Skeletal muscle tissue (tissue), 4 donors: Measurements from ENCODE around the gene ATP2B1. TPM values are rescaled to one million over a fixed set of nuclear protein-coding genes. Genes with fewer than 3 reads are reported as not detected.

Experiments
- H3K27ac ChIP-seq: one replicate; pipeline ENCODE4 v1.7.0; 2013; ENCODE audit warnings: mild to moderate bottlenecking, low read depth, low read length, inconsistent platforms
- H3K27me3 ChIP-seq, 3 donors: one replicate each; pipeline ENCODE4 v1.7.0; 2013; ENCODE audit warnings: low read length in 3 of 3; ENCODE audit not compliant: control insufficient read depth in 3 of 3, insufficient read depth in 3 of 3
- H3K36me3 ChIP-seq, 3 donors: one replicate each; pipeline ENCODE4 v1.7.0; 2013; ENCODE audit warnings: low read length in 3 of 3; ENCODE audit not compliant: control insufficient read depth in 3 of 3, insufficient read depth in 3 of 3
- H3K4me1 ChIP-seq, 3 donors: one replicate each; pipeline ENCODE4 v1.7.0; 2013; ENCODE audit warnings: low read length in 3 of 3, mild to moderate bottlenecking in 3 of 3; ENCODE audit not compliant: control insufficient read depth in 3 of 3, insufficient read depth in 3 of 3
- H3K4me3 ChIP-seq, 3 donors: one replicate each; pipeline ENCODE4 v1.7.0; 2013; ENCODE audit warnings: low read length in 3 of 3
- H3K9ac ChIP-seq, 3 donors: one replicate each; pipeline ENCODE4 v1.7.0; 2013; ENCODE audit warnings: low read length in 3 of 3, mild to moderate bottlenecking in 3 of 3, moderate library complexity in 2 of 3, low read depth in 1 of 3
- H3K9me3 ChIP-seq, 3 donors: one replicate each; pipeline ENCODE4 v1.7.0; 2013; ENCODE audit warnings: low read length in 3 of 3; ENCODE audit not compliant: control insufficient read depth in 3 of 3
- total RNA-seq: library from RNA; depleted of rRNA; stranded (reverse); fragments of >200 nt; gene quantifications from one replicate; pipeline ENCODE4 v1.2.3, GENCODE V29; 2014
- donor health status: Osteomylitis.

Gene ATP2B1
- total RNA-seq, 1 donor from 2014 or later: 127 TPM

GRCh38 chr12:89717759-89718523, 9.3 kb upstream of the ATP2B1 start:
- H3K4me3 ChIP-seq: no peak overlapping the region
- no peak overlapping the region for H3K9ac ChIP-seq
- H3K27me3 ChIP-seq: no peaks in the 10 kb centered on the region
- H3K4me1 ChIP-seq: no peaks in the 10 kb centered on the region
- no peaks in the 10 kb centered on the region for H3K36me3 ChIP-seq
- H3K27ac ChIP-seq: no peak overlapping the region
- H3K9me3 ChIP-seq: no peaks in the 10 kb centered on the region

GRCh38 chr12:89712706-89713105, 4.1 kb upstream of the ATP2B1 start:
- peaks cover 0 to 6% (median 0%) of the 10 kb centered on the region in 3 donors for H3K4me1 ChIP-seq

DNA sequence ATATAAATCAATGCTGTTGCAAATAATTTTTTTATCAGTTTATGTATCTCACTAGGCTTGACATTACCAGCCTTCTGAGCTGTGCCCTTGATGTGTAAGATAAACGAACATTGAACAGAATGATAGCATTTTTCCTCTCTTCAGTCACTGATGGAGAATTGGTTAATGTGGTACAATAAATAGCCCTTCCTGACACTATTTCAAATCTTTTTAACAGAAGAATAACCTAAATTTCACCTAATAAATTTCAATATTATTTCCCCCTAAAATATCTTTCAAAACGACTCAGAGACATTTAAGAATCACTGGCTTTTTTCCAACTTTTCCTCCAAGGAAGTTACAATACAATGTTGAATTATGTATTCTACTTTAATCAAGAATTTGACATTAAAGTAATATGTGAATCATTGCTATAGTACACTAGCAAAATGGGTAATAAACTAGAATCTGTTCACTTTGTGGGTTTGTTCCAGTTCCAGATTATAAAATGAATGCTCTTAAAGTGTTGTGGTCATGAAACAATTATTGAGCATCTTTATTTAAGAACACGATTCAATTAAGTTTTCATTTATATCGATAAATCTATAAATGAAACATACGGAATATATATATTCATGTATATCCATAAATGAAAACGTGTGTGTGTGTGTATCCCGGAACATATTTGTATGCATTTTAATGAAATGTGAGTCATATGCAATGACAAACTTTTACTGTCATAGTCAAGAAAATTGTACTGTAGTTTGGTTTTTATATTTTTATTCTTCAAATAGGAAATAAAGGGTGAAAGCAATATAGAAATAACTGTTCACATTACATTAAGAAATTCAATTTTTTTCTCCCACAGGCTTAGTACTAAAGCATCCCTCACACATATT, 2.5 kb upstream of the ATP2B1 start:
- H3K9me3 ChIP-seq: no peaks in the 10 kb centered on the region
- H3K27ac ChIP-seq: no peak overlapping the region
- H3K36me3 ChIP-seq: peaks cover 0 to 2% (median 0%) of the 10 kb centered on the region in 3 donors
- no peak overlapping the region for H3K9ac ChIP-seq
- H3K4me3 ChIP-seq: peak overlapping the region in 1 of 3 donors; percentile 93
- H3K27me3 ChIP-seq: no peaks in the 10 kb centered on the region
- H3K4me1 ChIP-seq: peaks cover 7 to 18% (median 9%) of the 10 kb centered on the region in 3 donors

More at GRCh38 chr12:89712706-89713105, 4.1 kb upstream of the ATP2B1 start:
- Histone ChIP-seq H3K9me3 (no peaks in the 10 kb centered on the region), H3K9ac (no peak overlapping the region), H3K27me3 (no peaks in the 10 kb centered on the region), H3K4me3 (no peak overlapping the region), H3K36me3 (peaks cover 0 to 2% (median 0%) of the 10 kb centered on the region in 3 donors), H3K27ac (no peak overlapping the region)

- Histone ChIP-seq H3K4me1 (peaks cover 7 to 20% (median 13%) of the 10 kb centered on the region in 3 donors), H3K9ac (peak overlapping the region; percentile 80 to 99 (median 94)), H3K4me3 (peak overlapping the region; percentile 82 to 93 (median 92)), H3K36me3 (peaks cover 0 to 2% (median 0%) of the 10 kb centered on the region in 3 donors), H3K27ac (peak overlapping the region; percentile 98), H3K27me3 (no peaks in the 10 kb centered on the region), H3K9me3 (no peaks in the 10 kb centered on the region)
These were observed 1.6 kb upstream of the ATP2B1 start for GRCh38 chr12:89709995-89710872.

DNA sequence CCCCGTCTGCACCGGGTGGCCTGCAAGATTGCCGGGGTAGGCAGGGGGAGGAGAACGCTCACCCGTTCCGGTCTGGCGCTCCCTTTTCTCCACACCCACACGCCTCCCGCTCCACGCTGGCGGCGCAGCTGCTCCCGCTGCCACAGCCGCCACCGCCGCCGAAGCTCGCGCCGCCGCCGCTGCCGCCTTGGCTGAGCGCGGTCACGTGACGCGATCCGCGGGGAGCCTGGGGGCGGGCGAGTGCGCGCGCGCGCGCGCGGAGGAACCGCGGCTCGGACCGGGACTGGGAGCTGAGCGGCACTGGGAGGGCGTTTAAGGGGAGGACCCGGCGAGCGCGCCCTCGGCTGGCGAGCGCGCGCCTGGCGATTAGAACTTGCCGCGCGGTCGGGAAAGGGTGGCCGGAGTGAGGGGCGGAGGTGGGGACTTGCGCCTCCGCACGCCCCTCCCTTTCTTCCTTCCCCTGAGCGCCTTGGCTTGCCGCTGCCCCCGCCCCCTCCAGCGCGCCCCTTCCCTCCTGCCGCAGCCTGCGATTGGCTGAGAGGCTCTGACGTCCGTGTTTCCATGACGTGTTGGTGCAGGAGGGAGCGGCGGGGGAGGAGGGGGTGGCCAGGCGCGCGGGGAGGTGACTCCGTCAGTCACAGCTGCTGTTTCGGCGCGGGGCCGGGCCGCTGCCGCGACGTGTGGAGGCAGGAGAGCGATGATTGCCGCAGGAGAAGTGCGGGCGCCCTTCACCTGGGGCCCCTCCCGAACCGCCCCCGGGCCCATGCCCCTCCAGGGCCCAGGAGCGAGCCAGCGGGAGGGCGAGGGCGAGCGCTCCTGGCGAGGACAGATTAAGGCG, 738 bp upstream of the ATP2B1 start:
- no peaks in the 10 kb centered on the region for H3K27me3 ChIP-seq
- peaks cover 0 to 2% (median 0%) of the 10 kb centered on the region in 3 donors for H3K36me3 ChIP-seq
- H3K27ac ChIP-seq: peak overlapping the region; percentile 98
- H3K4me1 ChIP-seq: peaks cover 7 to 20% (median 13%) of the 10 kb centered on the region in 3 donors
- H3K9ac ChIP-seq: peak overlapping the region; percentile 85 to 99 (median 94)
- no peaks in the 10 kb centered on the region for H3K9me3 ChIP-seq
- peak overlapping the region; percentile 82 to 93 (median 92) for H3K4me3 ChIP-seq

GRCh38 chr12:89707703-89708564, 704 bp downstream of the ATP2B1 start:
- no peaks in the 10 kb centered on the region for H3K9me3 ChIP-seq
- H3K27me3 ChIP-seq: no peaks in the 10 kb centered on the region
- peaks cover 0 to 2% (median 0%) of the 10 kb centered on the region in 3 donors for H3K36me3 ChIP-seq
- H3K4me3 ChIP-seq: peak overlapping the region; percentile 81 to 93 (median 92)
- H3K4me1 ChIP-seq: peaks cover 7 to 23% (median 17%) of the 10 kb centered on the region in 3 donors
- peak overlapping the region; percentile 98 for H3K27ac ChIP-seq
- H3K9ac ChIP-seq: peak overlapping the region; percentile 83 to 99 (median 94)

- H3K9me3 ChIP-seq: no peaks in the 10 kb centered on the region
- peaks cover 0 to 2% (median 0%) of the 10 kb centered on the region in 3 donors for H3K36me3 ChIP-seq
- peak overlapping the region; percentile 98 for H3K27ac ChIP-seq
- peak overlapping the region; percentile 81 to 93 (median 92) for H3K4me3 ChIP-seq
- H3K27me3 ChIP-seq: no peaks in the 10 kb centered on the region
- H3K9ac ChIP-seq: peak overlapping the region; percentile 83 to 99 (median 94)
- H3K4me1 ChIP-seq: peaks cover 7 to 23% (median 20%) of the 10 kb centered on the region in 3 donors
These were observed 1.5 kb downstream of the ATP2B1 start for GRCh38 chr12:89706986-89707702.

GRCh38 chr12:89706551-89706950, 2.1 kb downstream of the ATP2B1 start:
- Histone ChIP-seq H3K4me1 (peaks cover 11 to 23% (median 20%) of the 10 kb centered on the region in 3 donors), H3K4me3 (peak overlapping the region in 1 of 3 donors; percentile 92), H3K9ac (peak overlapping the region; percentile 35 to 99 (median 94)), H3K27me3 (no peaks in the 10 kb centered on the region), H3K27ac (no peak overlapping the region), H3K9me3 (no peaks in the 10 kb centered on the region), H3K36me3 (peaks cover 0 to 2% (median 0%) of the 10 kb centered on the region in 3 donors)
